ENCODE measurements around the gene KBTBD13.

The KBTBD13 gene

DNA sequence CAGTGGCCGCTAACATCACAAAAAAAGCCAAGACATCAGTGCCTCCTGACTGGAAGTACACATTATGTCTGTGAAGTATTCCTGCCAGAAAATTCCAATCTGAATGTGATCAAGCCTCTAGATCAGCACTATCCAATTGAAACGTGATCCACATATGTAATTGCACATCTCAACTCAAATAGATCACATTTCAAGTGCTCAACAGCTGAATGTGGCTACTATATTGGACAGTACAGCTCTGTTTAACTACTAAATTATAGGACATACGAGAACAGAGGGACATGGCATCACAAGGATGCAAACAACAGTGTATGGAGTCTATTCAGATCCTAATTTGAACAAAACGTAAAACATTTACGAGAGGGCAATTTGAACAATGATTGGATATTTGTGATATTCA is 39.0 kb downstream of the KBTBD13 start:
- no peak for DNase-seq
